Endothelial cell of umbilical vein (primary cell): ENCODE measurements around the gene MCF2L.

Experiments
- EZH2 ChIP-seq: IDR thresholded peaks from 2 replicates; pipeline ENCODE4 v1.6.1; 2012; ENCODE audit warnings: borderline replicate concordance, low read depth, mild to moderate bottlenecking, moderate library complexity, low read length, inconsistent platforms; ENCODE audit not compliant: severe bottlenecking
- JUN ChIP-seq: IDR thresholded peaks from 2 replicates; pipeline ENCODE4 v1.6.1; 2011; ENCODE audit warnings: borderline replicate concordance, low read depth; ENCODE audit not compliant: insufficient read length, insufficient read depth
- POLR2A ChIP-seq: IDR thresholded peaks from 2 replicates; pipeline ENCODE4 v1.6.1; 2012; ENCODE audit warnings: low read depth, mild to moderate bottlenecking, control low read depth, low read length
- POLR2AphosphoS5 ChIP-seq: IDR thresholded peaks from 2 replicates; pipeline ENCODE4 v1.6.1; 2012; ENCODE audit warnings: low read depth, mild to moderate bottlenecking, control low read depth, low read length, moderate library complexity; ENCODE audit not compliant: insufficient read depth
- TF ChIP-seq, protein P1 (sequence below), 2 donors: IDR thresholded peaks; 1 replicate in 1 of 2; 2 replicates in 1 of 2; pipeline ENCODE4 v1.5.1; 2011; ENCODE audit warnings: low read length in 2 of 2, mild to moderate bottlenecking in 2 of 2, moderate library complexity in 2 of 2, control low read depth in 1 of 2, inconsistent platforms in 1 of 2, low read depth in 1 of 2; ENCODE audit not compliant: insufficient read depth in 1 of 2; ENCODE audit errors: extremely low read depth in 1 of 2

DNA sequence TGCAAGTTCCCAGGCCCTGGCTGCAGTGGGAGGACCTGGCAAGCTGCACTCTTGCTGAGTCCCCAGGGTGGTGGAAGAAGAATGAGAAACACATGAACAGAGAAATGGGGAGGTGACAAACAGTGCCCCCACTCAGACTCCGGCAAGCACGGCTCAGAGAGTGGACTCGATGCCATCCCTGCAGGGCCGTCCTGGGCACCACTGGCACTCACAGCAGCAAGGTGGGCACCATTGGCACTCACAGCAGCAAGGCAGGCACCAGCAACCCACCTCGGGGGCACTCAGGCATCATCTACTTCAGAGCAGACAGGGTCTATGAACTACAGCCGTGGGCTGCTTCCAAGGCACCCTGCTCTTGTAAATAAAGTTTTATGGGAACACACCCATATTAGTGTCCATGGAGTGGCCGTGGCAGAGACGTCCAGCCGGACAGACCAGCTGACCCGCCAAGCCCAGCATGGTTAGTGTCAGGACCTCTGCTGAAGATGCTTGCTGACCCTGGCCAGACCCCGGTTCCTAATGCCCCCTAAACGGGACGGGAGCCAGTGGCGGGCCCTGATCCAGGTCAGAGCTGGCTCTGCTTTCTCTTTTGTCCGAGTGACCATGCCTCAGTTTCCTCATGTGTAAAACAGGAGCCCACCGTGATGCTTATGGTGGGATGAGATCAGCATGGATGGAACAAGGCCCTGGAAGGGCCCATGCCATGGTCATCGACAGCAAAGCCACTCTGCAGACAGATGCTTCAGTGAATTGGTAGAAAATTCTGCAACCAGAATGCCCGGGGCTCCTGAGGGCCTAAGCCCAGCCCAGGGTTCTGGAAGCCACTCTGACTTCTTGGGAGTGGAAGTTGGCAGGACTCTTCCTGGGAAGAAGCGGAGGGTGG lies 151.5 kb downstream of the MCF2L start:
- TF ChIP-seq, protein P1, sequence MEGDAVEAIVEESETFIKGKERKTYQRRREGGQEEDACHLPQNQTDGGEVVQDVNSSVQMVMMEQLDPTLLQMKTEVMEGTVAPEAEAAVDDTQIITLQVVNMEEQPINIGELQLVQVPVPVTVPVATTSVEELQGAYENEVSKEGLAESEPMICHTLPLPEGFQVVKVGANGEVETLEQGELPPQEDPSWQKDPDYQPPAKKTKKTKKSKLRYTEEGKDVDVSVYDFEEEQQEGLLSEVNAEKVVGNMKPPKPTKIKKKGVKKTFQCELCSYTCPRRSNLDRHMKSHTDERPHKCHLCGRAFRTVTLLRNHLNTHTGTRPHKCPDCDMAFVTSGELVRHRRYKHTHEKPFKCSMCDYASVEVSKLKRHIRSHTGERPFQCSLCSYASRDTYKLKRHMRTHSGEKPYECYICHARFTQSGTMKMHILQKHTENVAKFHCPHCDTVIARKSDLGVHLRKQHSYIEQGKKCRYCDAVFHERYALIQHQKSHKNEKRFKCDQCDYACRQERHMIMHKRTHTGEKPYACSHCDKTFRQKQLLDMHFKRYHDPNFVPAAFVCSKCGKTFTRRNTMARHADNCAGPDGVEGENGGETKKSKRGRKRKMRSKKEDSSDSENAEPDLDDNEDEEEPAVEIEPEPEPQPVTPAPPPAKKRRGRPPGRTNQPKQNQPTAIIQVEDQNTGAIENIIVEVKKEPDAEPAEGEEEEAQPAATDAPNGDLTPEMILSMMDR (IDR thresholded peaks at IDR 0.05; ENCODE audit: extremely low read depth in 1 of 2, insufficient read depth in 1 of 2, low read depth in 1 of 2, low read length in 2 of 2), result no peak
- TF ChIP-seq POLR2A, result no peak
- no peak for TF ChIP-seq EZH2
- TF ChIP-seq POLR2AphosphoS5, result no peak
- TF ChIP-seq JUN, result no peak
